Lower leg skin (tissue), 3 donors: ENCODE results near the gene SPATA33.

Experiments
- POLR2A ChIP-seq, 2 donors: fragments of 450-650 bp; IDR thresholded peaks; one replicate each; pipeline ENCODE4 v1.6.1; 2016 to 2017; ENCODE audit warnings: antibody characterized with exemption in 2 of 2, mild to moderate bottlenecking in 1 of 2, moderate library complexity in 1 of 2
- TF ChIP-seq, protein P1 (sequence below), 3 donors: fragments of 450-650 bp; IDR thresholded peaks; one replicate each; pipeline ENCODE4 v1.5.1; 2016; ENCODE audit warnings: antibody characterized with exemption in 3 of 3, mild to moderate bottlenecking in 3 of 3, moderate library complexity in 2 of 3

DNA sequence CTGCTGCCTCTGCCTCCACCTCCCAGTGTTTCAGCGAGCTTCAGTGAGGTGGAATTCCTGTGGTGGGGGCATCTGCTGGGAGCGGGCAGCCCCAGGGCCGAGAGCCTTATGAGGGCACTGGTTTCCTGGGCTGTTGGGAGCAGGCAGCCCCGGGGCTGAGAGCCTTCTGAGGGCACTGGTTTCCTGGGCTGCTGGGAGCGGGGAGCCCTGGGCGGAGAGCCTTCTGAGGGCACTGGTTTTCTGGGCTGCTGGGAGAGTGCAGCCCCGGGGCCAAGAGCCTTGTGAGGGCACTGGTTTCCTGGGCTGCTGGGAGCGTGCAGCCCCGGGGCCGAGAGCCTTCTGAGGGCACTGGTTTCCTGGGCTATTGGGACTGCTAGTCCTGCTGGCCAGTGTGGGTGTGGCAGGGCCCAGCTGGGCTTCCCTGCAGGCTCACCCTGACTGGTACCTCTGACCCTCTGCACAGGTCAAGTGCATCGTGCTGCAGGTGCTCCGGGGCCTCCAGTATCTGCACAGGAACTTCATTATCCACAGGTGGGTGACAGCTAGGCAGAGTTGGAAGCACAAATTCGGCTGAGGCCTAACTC lies 34.4 kb downstream of the SPATA33 start:
- TF ChIP-seq POLR2A (IDR thresholded peaks at IDR 0.05), result no peak
- TF ChIP-seq, protein P1, sequence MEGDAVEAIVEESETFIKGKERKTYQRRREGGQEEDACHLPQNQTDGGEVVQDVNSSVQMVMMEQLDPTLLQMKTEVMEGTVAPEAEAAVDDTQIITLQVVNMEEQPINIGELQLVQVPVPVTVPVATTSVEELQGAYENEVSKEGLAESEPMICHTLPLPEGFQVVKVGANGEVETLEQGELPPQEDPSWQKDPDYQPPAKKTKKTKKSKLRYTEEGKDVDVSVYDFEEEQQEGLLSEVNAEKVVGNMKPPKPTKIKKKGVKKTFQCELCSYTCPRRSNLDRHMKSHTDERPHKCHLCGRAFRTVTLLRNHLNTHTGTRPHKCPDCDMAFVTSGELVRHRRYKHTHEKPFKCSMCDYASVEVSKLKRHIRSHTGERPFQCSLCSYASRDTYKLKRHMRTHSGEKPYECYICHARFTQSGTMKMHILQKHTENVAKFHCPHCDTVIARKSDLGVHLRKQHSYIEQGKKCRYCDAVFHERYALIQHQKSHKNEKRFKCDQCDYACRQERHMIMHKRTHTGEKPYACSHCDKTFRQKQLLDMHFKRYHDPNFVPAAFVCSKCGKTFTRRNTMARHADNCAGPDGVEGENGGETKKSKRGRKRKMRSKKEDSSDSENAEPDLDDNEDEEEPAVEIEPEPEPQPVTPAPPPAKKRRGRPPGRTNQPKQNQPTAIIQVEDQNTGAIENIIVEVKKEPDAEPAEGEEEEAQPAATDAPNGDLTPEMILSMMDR (IDR thresholded peaks at IDR 0.05), result no peak
